Skeletal muscle tissue (tissue), 4 donors: ENCODE measurements around the gene POLR2C. TPM values are rescaled to one million over a fixed set of nuclear protein-coding genes. Genes with fewer than 3 reads are reported as not detected.

ENCODE experiments used
- H3K27ac ChIP-seq: one replicate; pipeline ENCODE4 v1.7.0; 2013; ENCODE audit warnings: mild to moderate bottlenecking, low read depth, low read length, inconsistent platforms
- H3K27me3 ChIP-seq, 3 donors: one replicate each; pipeline ENCODE4 v1.7.0; 2013; ENCODE audit warnings: low read length in 3 of 3; ENCODE audit not compliant: control insufficient read depth in 3 of 3, insufficient read depth in 3 of 3
- H3K36me3 ChIP-seq, 3 donors: one replicate each; pipeline ENCODE4 v1.7.0; 2013; ENCODE audit warnings: low read length in 3 of 3; ENCODE audit not compliant: control insufficient read depth in 3 of 3, insufficient read depth in 3 of 3
- H3K4me1 ChIP-seq, 3 donors: one replicate each; pipeline ENCODE4 v1.7.0; 2013; ENCODE audit warnings: low read length in 3 of 3, mild to moderate bottlenecking in 3 of 3; ENCODE audit not compliant: control insufficient read depth in 3 of 3, insufficient read depth in 3 of 3
- H3K4me3 ChIP-seq, 3 donors: one replicate each; pipeline ENCODE4 v1.7.0; 2013; ENCODE audit warnings: low read length in 3 of 3
- H3K9ac ChIP-seq, 3 donors: one replicate each; pipeline ENCODE4 v1.7.0; 2013; ENCODE audit warnings: low read length in 3 of 3, mild to moderate bottlenecking in 3 of 3, moderate library complexity in 2 of 3, low read depth in 1 of 3
- H3K9me3 ChIP-seq, 3 donors: one replicate each; pipeline ENCODE4 v1.7.0; 2013; ENCODE audit warnings: low read length in 3 of 3; ENCODE audit not compliant: control insufficient read depth in 3 of 3
- total RNA-seq: library from RNA; depleted of rRNA; stranded (reverse); fragments of >200 nt; gene quantifications from one replicate; pipeline ENCODE4 v1.2.3, GENCODE V29; 2014
- donor health status: Osteomylitis.

Gene POLR2C
- total RNA-seq, 1 donor from 2014 or later, result 62.6 TPM

- Histone ChIP-seq H3K4me3 (no peak overlapping the region), H3K9ac (no peak overlapping the region), H3K27ac (no peak overlapping the region), H3K27me3 (peaks cover 0 to 6% (median 6%) of the 10 kb centered on the region in 3 donors), H3K4me1 (peaks cover 15 to 28% (median 26%) of the 10 kb centered on the region in 3 donors), H3K36me3 (no peaks in the 10 kb centered on the region), H3K9me3 (no peaks in the 10 kb centered on the region)
These were observed 21.4 kb downstream of the POLR2C start for GRCh38 chr16:57483725-57484514.

GRCh38 chr16:57484515-57485005 lies 22.1 kb downstream of the POLR2C start:
- no peaks in the 10 kb centered on the region for H3K9me3 ChIP-seq
- no peak overlapping the region for H3K9ac ChIP-seq
- H3K4me3 ChIP-seq, result no peak overlapping the region
- no peaks in the 10 kb centered on the region for H3K36me3 ChIP-seq
- H3K4me1 ChIP-seq, result peaks cover 12 to 24% (median 23%) of the 10 kb centered on the region in 3 donors
- peaks cover 0 to 6% (median 3%) of the 10 kb centered on the region in 3 donors for H3K27me3 ChIP-seq
- H3K27ac ChIP-seq, result no peak overlapping the region

GRCh38 chr16:57485091-57485915 lies 22.8 kb downstream of the POLR2C start:
- peak overlapping the region; percentile 74 to 75 (median 74) for H3K4me3 ChIP-seq
- no peaks in the 10 kb centered on the region for H3K9me3 ChIP-seq
- H3K9ac ChIP-seq, result peak overlapping the region; percentile 33 to 79 (median 70)
- no peaks in the 10 kb centered on the region for H3K36me3 ChIP-seq
- H3K27ac ChIP-seq, result peak overlapping the region; percentile 40
- H3K4me1 ChIP-seq, result peaks cover 10 to 20% (median 19%) of the 10 kb centered on the region in 3 donors
- peaks cover 0 to 6% (median 2%) of the 10 kb centered on the region in 3 donors for H3K27me3 ChIP-seq

- H3K36me3 ChIP-seq, result no peaks in the 10 kb centered on the region
- H3K27ac ChIP-seq, result peak within 1 kb of the TSS; percentile 40
These were observed 23.7 kb downstream of the POLR2C start, which contains the start of gene DOK4 for GRCh38 chr16:57485916-57486857. DOK4 (minus strand) TSS chr16:57486493; CDS start chr16:57479507, 6,986 bp downstream.

GRCh38 chr16:57486858-57487834 lies 24.7 kb downstream of the POLR2C start:
- no peak overlapping the region for H3K9ac ChIP-seq
- no peaks in the 10 kb centered on the region for H3K27me3 ChIP-seq
- H3K36me3 ChIP-seq, result no peaks in the 10 kb centered on the region
- peak overlapping the region; percentile 54 to 66 (median 58) for H3K4me3 ChIP-seq
- peaks cover 6 to 19% (median 17%) of the 10 kb centered on the region in 3 donors for H3K4me1 ChIP-seq
- H3K9me3 ChIP-seq, result no peaks in the 10 kb centered on the region
- no peak overlapping the region for H3K27ac ChIP-seq

More at GRCh38 chr16:57485916-57486857, 23.7 kb downstream of the POLR2C start, which contains the start of gene DOK4:
- Histone ChIP-seq H3K4me1 (peaks cover 6 to 19% (median 17%) of the 10 kb centered on the region in 3 donors), H3K4me3 (peak within 1 kb of the TSS; percentile 74 to 75 (median 74)), H3K27me3 (no peaks in the 10 kb centered on the region), H3K9me3 (no peaks in the 10 kb centered on the region), H3K9ac (peak within 1 kb of the TSS; percentile 33 to 79 (median 70))

GRCh38 chr16:57489229-57489628 lies 26.8 kb downstream of the POLR2C start:
- Histone ChIP-seq H3K36me3 (no peaks in the 10 kb centered on the region), H3K27ac (no peak overlapping the region), H3K9ac (no peak overlapping the region)

GRCh38 chr16:57493767-57494166 lies 31.3 kb downstream of the POLR2C start:
- Histone ChIP-seq H3K36me3 (no peaks in the 10 kb centered on the region), H3K27me3 (peaks cover 0 to 4% (median 0%) of the 10 kb centered on the region in 3 donors), H3K9ac (no peak overlapping the region), H3K9me3 (no peaks in the 10 kb centered on the region), H3K4me3 (no peak overlapping the region), H3K4me1 (no peaks in the 10 kb centered on the region), H3K27ac (no peak overlapping the region)

More at GRCh38 chr16:57489229-57489628, 26.8 kb downstream of the POLR2C start:
- no peaks in the 10 kb centered on the region for H3K9me3 ChIP-seq
- H3K4me3 ChIP-seq, result no peak overlapping the region
- H3K4me1 ChIP-seq, result peaks cover 6 to 19% (median 17%) of the 10 kb centered on the region in 3 donors
- no peaks in the 10 kb centered on the region for H3K27me3 ChIP-seq

GRCh38 chr16:57497121-57497520 lies 34.6 kb downstream of the POLR2C start:
- no peak overlapping the region for H3K27ac ChIP-seq
- no peaks in the 10 kb centered on the region for H3K4me1 ChIP-seq
- H3K27me3 ChIP-seq, result peaks cover 0 to 8% (median 0%) of the 10 kb centered on the region in 3 donors
- no peak overlapping the region for H3K4me3 ChIP-seq
- H3K9me3 ChIP-seq, result no peaks in the 10 kb centered on the region
- H3K36me3 ChIP-seq, result no peaks in the 10 kb centered on the region
- H3K9ac ChIP-seq, result no peak overlapping the region
